ENCODE results near the gene TIPARP.

- no peak for TF ChIP-seq CTCF (conservative IDR thresholded peaks at IDR 0.05; ENCODE audit: low read length)
- no peak for TF ChIP-seq EZH2phosphoT487 (IDR thresholded peaks at IDR 0.05; ENCODE audit: borderline replicate concordance, low read depth, low read length)
Observed at GRCh38 chr3:156744631-156745030, 70.2 kb downstream of the TIPARP start.

Data from OCI-LY7 (cell line).